Endodermal cell (in vitro differentiated cells): ENCODE measurements around the gene SLC12A5. TPM values are rescaled to one million over a fixed set of nuclear protein-coding genes. Genes with fewer than 3 reads are reported as not detected.

Experiments used
- DNase-seq: peaks from one replicate; pipeline ENCODE4 v3.0.0-alpha.2; 2017
- H3K27ac ChIP-seq: 2 replicates; pipeline ENCODE4 v1.5.1; 2013; ENCODE audit warnings: mild to moderate bottlenecking, low read depth, low read length, moderate library complexity
- H3K27me3 ChIP-seq: 2 replicates; pipeline ENCODE4 v1.6.1; 2013; ENCODE audit warnings: mild to moderate bottlenecking, low read length, moderate library complexity; ENCODE audit not compliant: insufficient read depth, control insufficient read depth, poor library complexity, severe bottlenecking
- H3K36me3 ChIP-seq: 2 replicates; pipeline ENCODE4 v1.7.0; 2013; ENCODE audit warnings: mild to moderate bottlenecking, low read length, moderate library complexity; ENCODE audit not compliant: control insufficient read depth, insufficient read depth
- H3K4me1 ChIP-seq: one replicate; pipeline ENCODE4 v1.7.0; 2013; ENCODE audit warnings: low read length; ENCODE audit not compliant: control insufficient read depth, insufficient read depth
- H3K4me3 ChIP-seq: 2 replicates; pipeline ENCODE4 v1.5.1; 2013; ENCODE audit warnings: mild to moderate bottlenecking, low read length, moderate library complexity
- H3K9ac ChIP-seq: 2 replicates; pipeline ENCODE4 v1.6.1; 2013; ENCODE audit warnings: mild to moderate bottlenecking, low read length, moderate library complexity; ENCODE audit not compliant: poor library complexity, severe bottlenecking; ENCODE audit errors: extremely low read depth
- H3K9me3 ChIP-seq: 2 replicates; pipeline ENCODE4 v1.6.1; 2013; ENCODE audit warnings: mild to moderate bottlenecking, low read length, moderate library complexity; ENCODE audit not compliant: control insufficient read depth
- H3K27ac Mint-ChIP-seq: 2 replicates; pipeline ENCODE4 v1.8.0; 2020; ENCODE audit warnings: mixed read lengths
- H3K27me3 Mint-ChIP-seq: 2 replicates; pipeline ENCODE4 v1.8.0; 2021; ENCODE audit warnings: mild to moderate bottlenecking, mixed read lengths; ENCODE audit not compliant: insufficient read depth
- H3K36me3 Mint-ChIP-seq: 2 replicates; pipeline ENCODE4 v1.8.0; 2020; ENCODE audit warnings: low read depth, mixed read lengths
- H3K4me1 Mint-ChIP-seq: 2 replicates; pipeline ENCODE4 v1.8.0; 2020; ENCODE audit warnings: mixed read lengths
- H3K4me3 Mint-ChIP-seq: 2 replicates; pipeline ENCODE4 v1.8.0; 2020; ENCODE audit warnings: mild to moderate bottlenecking, moderate library complexity, mixed read lengths
- H3K9me3 Mint-ChIP-seq: 2 replicates; pipeline ENCODE4 v1.8.0; 2020; ENCODE audit warnings: mild to moderate bottlenecking, mixed read lengths
- WGBS, 2 experiments: methylation state at CpG; one replicate each; pipeline versions ENCODE4 v1.1.5 to v1.1.7; 2013; ENCODE audit warnings: missing lambda C conversion rate in 2 of 2, mixed read lengths in 1 of 2; ENCODE audit not compliant: insufficient coverage in 1 of 2, insufficient read length in 1 of 2; 5-methylcytosine and 5-hydroxymethylcytosine counted together
- total RNA-seq, 2 donors: library from RNA; stranded (reverse); fragmentation: NEBNext Ultra II Directional in 1 of 2; extraction: Animal tissue kit (Norgen Biotek cat#: 25700) in 1 of 2; gene quantifications; 2 replicates in 1 of 2; 3 replicates in 1 of 2; pipeline ENCODE4 v1.2.1, GENCODE V29; 2021
- TF ChIP-seq, protein P1 (sequence below): fragments of 200-600 bp; sonication (generic); conservative IDR thresholded peaks from 2 replicates; pipeline ENCODE4 v1.5.0; 2021; ENCODE audit warnings: antibody characterized with exemption, mild to moderate bottlenecking

Gene SLC12A5
- total RNA-seq, 2 donors from 2014 or later, result 5.7 to 10.2 TPM

- Mint-ChIP-seq H3K36me3 (no peaks in the 10 kb centered on the region), H3K4me3 (no peak overlapping the region), H3K9me3 (no peaks in the 10 kb centered on the region), H3K4me1 (no peaks in the 10 kb centered on the region), H3K27ac (no peak overlapping the region), H3K27me3 (peaks cover 58% of the 10 kb centered on the region)
- TF ChIP-seq, protein P1, sequence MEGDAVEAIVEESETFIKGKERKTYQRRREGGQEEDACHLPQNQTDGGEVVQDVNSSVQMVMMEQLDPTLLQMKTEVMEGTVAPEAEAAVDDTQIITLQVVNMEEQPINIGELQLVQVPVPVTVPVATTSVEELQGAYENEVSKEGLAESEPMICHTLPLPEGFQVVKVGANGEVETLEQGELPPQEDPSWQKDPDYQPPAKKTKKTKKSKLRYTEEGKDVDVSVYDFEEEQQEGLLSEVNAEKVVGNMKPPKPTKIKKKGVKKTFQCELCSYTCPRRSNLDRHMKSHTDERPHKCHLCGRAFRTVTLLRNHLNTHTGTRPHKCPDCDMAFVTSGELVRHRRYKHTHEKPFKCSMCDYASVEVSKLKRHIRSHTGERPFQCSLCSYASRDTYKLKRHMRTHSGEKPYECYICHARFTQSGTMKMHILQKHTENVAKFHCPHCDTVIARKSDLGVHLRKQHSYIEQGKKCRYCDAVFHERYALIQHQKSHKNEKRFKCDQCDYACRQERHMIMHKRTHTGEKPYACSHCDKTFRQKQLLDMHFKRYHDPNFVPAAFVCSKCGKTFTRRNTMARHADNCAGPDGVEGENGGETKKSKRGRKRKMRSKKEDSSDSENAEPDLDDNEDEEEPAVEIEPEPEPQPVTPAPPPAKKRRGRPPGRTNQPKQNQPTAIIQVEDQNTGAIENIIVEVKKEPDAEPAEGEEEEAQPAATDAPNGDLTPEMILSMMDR, result no peak
- no peaks in the 10 kb centered on the region for H3K4me1 ChIP-seq
- H3K9ac ChIP-seq, result no peak overlapping the region
- no peak overlapping the region for H3K27ac ChIP-seq
- 82 to 100% methylated on average over 1 to 8 of the region's 8 CpGs for WGBS, 2 experiments
- no peak for DNase-seq
- H3K4me3 ChIP-seq, result no peak overlapping the region
- H3K9me3 ChIP-seq, result no peaks in the 10 kb centered on the region
- peaks cover 90% of the 10 kb centered on the region for H3K27me3 ChIP-seq
- H3K36me3 ChIP-seq, result no peaks in the 10 kb centered on the region
Observed at GRCh38 chr20:46047821-46048220, 18.8 kb downstream of the SLC12A5 start.

DNA sequence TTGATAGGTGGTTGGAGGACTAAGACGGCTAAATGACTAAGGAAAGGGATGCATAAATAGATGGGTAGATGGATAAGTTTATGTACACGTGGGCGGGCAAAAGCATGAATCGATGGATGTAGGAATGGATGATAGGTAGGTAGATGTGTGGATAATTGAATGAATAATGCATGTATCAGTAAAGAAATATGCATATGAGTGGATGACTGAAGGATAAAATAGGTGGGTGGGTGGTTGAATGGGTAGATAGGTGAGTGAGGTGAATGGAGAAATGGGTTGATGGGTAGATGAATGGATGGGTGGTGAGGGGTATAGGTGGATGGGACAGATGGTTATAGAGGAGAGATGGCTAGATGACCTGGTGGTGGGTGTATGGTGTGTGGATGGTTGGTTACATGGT, 20.2 kb downstream of the SLC12A5 start:
- TF ChIP-seq, protein P1, result no peak
- Mint-ChIP-seq H3K27me3 (peaks cover 58% of the 10 kb centered on the region), H3K27ac (no peak overlapping the region), H3K9me3 (no peaks in the 10 kb centered on the region), H3K4me1 (no peaks in the 10 kb centered on the region), H3K4me3 (no peak overlapping the region), H3K36me3 (no peaks in the 10 kb centered on the region)
- WGBS, 2 experiments, result 90 to 92% methylated on average over 4 of the region's 4 CpGs
- H3K9ac ChIP-seq, result no peak overlapping the region
- no peaks in the 10 kb centered on the region for H3K4me1 ChIP-seq
- H3K36me3 ChIP-seq, result no peaks in the 10 kb centered on the region
- DNase-seq, result no peak
- no peak overlapping the region for H3K27ac ChIP-seq
- H3K4me3 ChIP-seq, result no peak overlapping the region
- H3K27me3 ChIP-seq, result peaks cover 90% of the 10 kb centered on the region
- no peaks in the 10 kb centered on the region for H3K9me3 ChIP-seq

DNA sequence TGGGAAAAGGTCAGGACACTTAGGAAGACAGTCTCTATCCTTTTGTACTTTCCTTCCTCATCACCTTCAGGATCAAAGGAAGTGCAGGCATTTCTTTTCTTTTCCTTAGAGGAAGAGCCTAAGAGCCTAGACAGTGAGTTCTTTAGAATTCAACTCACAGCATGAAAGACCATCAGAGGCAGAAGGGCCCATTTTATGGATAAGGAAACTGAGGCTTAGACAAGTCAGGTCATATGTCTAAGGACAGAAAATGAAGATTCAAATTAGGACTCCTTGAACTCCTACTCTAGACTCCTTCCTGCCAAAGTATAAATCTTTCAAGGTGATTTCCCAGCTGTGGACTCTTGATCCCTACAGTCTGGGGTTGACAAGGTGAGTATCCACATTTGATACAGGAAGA, 20.8 kb downstream of the SLC12A5 start:
- TF ChIP-seq, protein P1, result no peak
- peaks cover 61% of the 10 kb centered on the region for H3K27me3 Mint-ChIP-seq
- H3K36me3 ChIP-seq, result no peaks in the 10 kb centered on the region
- no peaks in the 10 kb centered on the region for H3K9me3 ChIP-seq
- no peaks in the 10 kb centered on the region for H3K4me1 ChIP-seq
- H3K4me3 Mint-ChIP-seq, result no peak overlapping the region
- H3K9me3 Mint-ChIP-seq, result no peaks in the 10 kb centered on the region
- DNase-seq, result no peak
- H3K27ac ChIP-seq, result no peak overlapping the region
- no peak overlapping the region for H3K4me3 ChIP-seq
- H3K27me3 ChIP-seq, result peaks cover 90% of the 10 kb centered on the region
- H3K36me3 Mint-ChIP-seq, result no peaks in the 10 kb centered on the region
- H3K4me1 Mint-ChIP-seq, result no peaks in the 10 kb centered on the region
- H3K27ac Mint-ChIP-seq, result no peak overlapping the region
- H3K9ac ChIP-seq, result no peak overlapping the region
